GM18502 (cell line): Measurements from ENCODE around the gene PPP1R7.
"Not testable (repeated sequence)": the region's sequence is repeated elsewhere in the genome, so short reads cannot be mapped to it uniquely, and the experiment has no call there.

Source experiments
- ATAC-seq: cut with Tn5 transposase; IDR thresholded peaks from one replicate; pipeline ENCODE4 v1.9.1; 2021; ENCODE audit warnings: mild to moderate bottlenecking; ENCODE audit not compliant: unreplicated experiment, poor library complexity

Gene PPP1R7

DNA sequence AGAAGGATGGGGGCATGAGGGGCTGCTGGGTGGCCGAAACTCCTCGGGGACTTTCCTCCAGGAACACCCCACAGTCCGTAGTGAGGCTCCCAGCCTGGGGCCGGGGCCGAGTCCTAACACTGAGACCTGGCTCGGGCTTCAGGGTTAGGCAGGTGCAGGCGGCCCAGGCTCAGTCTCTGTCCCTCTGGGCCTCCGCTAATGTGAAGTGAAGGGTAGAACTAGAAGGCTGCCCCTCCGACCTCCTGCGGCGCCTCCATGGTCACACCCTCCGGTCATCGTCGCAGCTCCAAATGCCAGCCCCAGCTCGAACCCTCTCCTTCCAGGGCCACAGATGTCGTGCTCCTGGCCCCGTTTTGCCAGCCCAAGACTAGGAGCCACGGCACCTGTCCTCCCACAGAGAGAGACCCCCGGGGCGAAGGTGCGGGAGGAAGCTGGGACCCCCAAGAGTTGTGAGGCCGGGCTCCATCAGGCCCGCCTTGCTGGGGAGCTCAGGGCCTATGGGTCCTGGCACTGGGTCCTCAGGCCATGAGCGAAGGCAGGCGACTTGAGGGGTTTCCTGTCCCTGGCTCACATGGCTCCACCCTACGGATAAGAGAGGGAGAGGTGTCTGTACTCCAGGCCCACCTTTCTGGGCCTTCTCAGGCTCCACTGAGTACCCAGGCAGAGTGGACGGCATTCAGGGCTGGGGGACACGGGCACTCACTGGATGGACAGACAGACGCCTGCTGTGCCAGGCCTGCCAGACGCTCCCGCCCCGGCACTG is 39.0 kb downstream of the PPP1R7 start:
- ATAC-seq: no peak

GRCh38 chr2:241189856-241190201 is 39.6 kb downstream of the PPP1R7 start:
- ATAC-seq: no peak

DNA sequence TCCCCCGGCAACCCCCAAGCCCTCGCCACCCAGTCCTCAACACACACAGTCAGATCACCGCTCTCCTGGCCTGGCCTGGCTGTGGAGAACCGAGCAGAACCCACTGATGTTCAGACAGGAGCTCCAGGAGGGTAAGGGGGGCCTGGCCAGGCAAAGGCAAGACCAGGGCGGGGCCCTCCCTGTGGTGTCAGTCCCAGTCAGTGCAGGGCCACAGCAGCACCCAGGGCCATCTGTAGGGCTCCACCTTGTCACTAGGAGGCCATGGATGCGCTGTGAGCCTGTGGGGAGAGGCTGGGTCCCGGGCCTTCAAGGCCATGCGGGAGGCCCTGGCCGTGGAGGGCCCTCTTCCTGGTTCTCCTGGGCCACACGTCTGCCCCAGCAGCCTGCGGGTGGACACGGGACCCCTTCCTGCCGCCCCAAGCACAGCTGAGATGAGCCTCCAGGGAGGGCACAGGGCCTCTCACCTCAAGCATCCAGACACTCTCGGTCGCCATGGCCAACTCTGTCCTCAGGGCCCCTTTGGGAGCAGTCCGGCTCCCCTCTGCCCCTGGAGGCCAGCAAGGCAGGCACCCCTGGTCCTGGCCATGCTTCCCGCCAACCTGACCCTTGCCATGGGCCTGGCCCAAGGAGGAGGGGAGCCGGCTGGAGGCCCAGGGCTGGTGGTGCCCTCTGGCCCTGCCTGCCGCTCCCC is 40.2 kb downstream of the PPP1R7 start:
- no peak for ATAC-seq

- no peak for ATAC-seq
Measured at GRCh38 chr2:241191081-241191480, 40.8 kb downstream of the PPP1R7 start.

GRCh38 chr2:241193271-241193670 is 43.0 kb downstream of the PPP1R7 start:
- no peak for ATAC-seq

DNA sequence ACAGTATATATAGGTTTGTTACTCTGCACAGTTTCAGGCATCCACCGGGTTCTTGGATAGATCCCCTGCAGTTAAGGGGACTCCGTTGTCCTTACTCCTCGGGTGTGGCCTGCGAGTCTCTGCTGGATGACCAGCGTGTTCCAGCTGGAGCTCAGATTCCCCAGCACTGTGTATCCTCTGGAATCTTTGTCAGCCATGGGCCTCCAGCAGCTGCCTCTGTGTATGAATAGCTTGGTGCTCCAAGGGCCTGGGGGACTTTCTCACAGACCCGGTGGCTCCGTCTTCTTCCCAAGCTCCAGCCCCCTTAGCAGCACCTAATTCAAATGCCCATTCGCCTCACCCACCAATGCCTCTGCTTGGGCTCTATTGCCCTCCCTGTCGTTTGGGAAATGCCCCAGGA is 44.5 kb downstream of the PPP1R7 start:
- no peak for ATAC-seq

DNA sequence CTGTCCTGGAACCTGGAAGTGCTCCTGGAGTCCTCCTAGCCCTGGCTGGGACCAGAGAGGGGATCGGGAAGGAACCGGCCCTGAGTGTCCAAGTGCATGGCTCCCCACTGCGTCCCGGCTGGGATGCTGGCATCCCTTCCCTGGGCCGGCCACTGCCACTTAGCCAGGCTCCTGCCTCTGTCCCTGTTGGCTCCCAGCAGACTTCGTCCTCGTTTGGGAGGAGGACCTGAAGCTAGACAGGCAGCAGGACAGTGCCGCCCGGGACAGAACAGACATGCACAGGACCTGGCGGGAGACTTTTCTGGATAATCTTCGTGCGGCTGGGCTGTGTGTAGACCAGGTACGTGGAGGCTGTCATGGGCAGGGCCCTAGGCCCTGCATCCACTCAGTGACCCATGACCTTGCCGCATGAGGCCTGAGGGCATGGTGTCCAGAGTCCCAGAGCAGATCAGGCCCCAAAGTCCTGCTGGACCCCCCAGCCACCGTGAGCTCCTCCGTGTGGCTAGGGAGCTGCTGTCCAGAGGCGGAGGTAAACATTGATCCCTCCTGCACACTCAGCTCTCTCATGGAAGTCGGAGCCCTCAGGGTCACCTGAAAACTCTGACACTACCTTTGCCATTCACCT is 45.4 kb downstream of the PPP1R7 start:
- no peak for ATAC-seq

DNA sequence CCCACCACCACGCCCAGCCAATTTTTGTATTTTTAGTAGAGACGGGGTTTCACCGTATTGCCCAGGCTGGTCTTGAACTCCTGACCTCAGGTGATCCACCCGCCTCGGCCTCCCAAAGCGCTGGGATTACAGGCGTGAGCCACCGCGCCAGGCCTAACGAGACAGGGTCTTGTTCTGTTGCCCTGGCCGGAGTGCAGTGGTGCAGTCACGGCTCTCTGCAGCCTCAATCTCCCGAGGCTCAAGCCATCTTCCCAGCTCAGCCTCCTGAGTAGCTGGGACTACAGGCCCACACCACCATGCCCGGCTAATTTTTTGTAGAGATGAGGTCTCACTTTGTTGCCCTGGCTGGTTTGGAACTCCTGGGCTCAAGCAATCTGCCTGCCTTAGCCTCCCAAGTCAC is 47.0 kb downstream of the PPP1R7 start:
- ATAC-seq: not testable (repeated sequence)

DNA sequence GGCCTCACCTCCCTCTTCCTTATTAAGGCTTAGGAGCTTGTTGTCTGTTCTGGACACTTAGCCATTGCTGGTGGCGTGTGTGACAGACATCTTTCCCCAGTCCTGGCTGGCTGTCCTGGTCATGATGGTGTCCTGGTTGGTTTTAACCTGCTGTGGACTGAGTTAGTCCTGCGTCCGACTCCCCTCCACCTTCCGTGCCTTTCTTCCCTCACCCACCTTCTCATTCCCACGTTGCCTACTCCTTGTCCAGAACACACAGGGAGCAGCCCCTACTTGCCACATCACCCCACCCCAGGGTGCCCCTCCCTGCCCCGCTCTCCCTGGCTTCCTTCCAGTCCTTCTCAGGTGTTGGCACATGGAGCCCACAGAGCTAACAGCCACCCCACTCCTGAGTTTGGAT is 47.7 kb downstream of the PPP1R7 start:
- no peak for ATAC-seq

GRCh38 chr2:241198381-241199279 is 48.4 kb downstream of the PPP1R7 start:
- no peak for ATAC-seq

DNA sequence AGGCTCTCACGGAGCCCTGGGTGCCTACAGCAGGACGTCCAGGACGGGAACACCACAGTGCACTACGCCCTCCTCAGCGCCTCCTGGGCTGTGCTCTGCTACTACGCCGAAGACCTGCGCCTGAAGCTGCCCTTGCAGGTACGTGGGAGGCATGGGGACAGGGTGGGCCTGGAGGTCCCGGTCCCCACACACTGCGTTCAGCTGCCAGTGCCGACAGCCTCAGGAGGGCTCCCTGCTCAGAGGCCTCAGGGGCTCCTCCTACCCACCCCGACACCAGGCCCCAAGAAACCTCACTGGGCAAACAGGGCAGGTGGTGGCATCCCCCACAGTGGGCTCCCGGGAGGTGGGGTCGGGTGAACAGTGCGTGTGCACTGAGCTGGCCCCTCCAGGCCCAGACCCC is 49.0 kb downstream of the PPP1R7 start:
- no peak for ATAC-seq

- ATAC-seq: no peak
Measured at GRCh38 chr2:241199897-241200821, 49.9 kb downstream of the PPP1R7 start.

GRCh38 chr2:241200822-241201395 is 50.6 kb downstream of the PPP1R7 start:
- ATAC-seq: no peak

DNA sequence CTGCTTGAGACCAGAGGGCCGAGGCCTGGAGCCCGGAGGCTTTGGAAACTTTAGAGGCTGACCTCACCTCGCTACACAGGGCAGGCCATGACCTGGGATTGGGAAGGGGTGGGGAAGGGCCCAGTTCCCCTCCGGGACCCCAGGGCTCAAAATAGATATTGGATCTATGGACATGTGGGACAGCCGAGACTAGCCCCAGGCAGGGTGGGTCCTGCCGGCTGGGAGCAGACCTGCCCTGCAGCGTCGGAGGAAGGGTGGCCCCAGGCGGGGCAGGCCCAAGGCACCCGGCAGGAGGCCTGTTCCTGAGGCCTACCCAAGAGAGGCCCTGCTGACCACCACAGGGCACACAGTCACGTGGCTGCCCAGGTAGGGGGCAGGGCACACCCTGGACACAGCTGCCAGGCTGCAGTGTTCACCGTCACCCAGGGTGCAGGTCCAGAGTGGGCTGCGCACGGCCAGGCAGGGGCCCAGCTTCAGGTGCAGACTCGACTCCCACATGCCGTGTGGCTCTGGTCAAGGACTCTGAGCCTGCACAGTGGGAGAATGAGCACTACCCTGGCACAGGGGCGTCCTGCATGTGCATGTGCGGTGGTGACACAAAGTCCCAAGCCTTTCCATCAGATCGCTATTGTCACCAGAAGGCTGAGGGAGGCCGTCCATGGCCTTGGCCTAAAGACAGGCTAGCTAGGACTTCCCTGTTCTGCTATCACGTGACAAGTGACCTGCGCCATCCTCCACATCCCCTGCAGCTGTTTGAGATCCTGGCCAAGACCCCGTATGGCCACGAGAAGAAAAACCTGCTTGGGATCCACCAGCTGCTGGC is 51.4 kb downstream of the PPP1R7 start:
- ATAC-seq: no peak

GRCh38 chr2:241202268-241202585 is 52.0 kb downstream of the PPP1R7 start:
- no peak for ATAC-seq

DNA sequence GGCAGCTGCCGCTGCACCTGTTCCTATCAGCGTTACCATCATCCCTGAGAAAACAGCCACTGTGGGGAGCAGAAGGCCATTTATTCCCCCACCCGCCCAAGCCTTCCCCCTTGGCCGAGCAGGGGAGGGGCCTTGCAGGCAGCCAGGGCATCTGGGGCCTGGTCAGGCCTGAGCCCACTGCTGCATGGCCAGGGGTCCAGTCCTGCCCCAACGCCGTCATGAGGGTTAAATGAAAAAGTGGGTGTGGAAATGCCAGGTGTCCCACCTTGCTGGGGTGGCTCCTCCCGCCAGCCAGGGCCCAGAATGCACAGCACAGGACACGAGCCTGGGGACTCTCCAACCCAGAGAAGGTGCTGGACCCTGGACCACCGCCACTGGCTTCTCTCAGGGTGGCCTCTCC is 52.4 kb downstream of the PPP1R7 start:
- ATAC-seq: no peak

- ATAC-seq: no peak
Measured at GRCh38 chr2:241203218-241204009, 53.1 kb downstream of the PPP1R7 start.

- no peak for ATAC-seq
Measured at GRCh38 chr2:241204010-241204384, 53.7 kb downstream of the PPP1R7 start.
